ENCODE data around the gene ZNF385C. TPM values are rescaled to one million over a fixed set of nuclear protein-coding genes. Genes with fewer than 3 reads are reported as not detected.

Gene ZNF385C
- total and polyA plus RNA-seq, 3 donors from 2014 or later = 17.9 to 26.6 (median 21.4) TPM

DNA sequence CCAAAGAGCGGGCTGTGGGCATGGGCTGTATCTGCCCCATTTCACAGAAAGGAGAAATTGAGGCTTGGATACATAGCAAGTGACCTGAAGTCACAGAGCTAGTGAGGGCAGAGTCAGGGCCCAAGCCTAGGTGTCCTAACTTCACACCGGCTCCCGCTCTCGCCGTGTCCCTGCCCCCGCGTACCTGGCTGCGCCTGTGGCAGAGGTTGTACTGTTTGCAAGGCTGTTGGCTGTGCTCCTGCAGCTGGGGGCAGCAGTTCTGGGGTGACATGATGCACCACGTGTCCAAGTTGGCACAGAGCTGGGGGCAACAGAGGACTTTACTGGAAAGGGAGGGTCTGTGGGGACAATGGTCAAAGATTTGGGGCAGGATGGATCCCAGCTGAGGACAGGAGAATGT lies 10.8 kb upstream of the ZNF385C start:
- no peaks in the 10 kb centered on the region for H3K9me3 ChIP-seq
- TF ChIP-seq, protein P1, sequence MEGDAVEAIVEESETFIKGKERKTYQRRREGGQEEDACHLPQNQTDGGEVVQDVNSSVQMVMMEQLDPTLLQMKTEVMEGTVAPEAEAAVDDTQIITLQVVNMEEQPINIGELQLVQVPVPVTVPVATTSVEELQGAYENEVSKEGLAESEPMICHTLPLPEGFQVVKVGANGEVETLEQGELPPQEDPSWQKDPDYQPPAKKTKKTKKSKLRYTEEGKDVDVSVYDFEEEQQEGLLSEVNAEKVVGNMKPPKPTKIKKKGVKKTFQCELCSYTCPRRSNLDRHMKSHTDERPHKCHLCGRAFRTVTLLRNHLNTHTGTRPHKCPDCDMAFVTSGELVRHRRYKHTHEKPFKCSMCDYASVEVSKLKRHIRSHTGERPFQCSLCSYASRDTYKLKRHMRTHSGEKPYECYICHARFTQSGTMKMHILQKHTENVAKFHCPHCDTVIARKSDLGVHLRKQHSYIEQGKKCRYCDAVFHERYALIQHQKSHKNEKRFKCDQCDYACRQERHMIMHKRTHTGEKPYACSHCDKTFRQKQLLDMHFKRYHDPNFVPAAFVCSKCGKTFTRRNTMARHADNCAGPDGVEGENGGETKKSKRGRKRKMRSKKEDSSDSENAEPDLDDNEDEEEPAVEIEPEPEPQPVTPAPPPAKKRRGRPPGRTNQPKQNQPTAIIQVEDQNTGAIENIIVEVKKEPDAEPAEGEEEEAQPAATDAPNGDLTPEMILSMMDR (IDR thresholded peaks at IDR 0.05) = no peak
- no peak for TF ChIP-seq POLR2A (IDR thresholded peaks at IDR 0.05)
- intact Hi-C loops (cut with DNase I; ENCODE audit: low total_unique reads) = no loop called here
- 82 to 86% methylated on average over 8 to 9 of the region's 9 CpGs for WGBS, 2 donors
- no peak overlapping the region for H3K4me3 ChIP-seq
- H3K27me3 ChIP-seq = no peaks in the 10 kb centered on the region
- H3K36me3 ChIP-seq (ENCODE audit: low read depth, missing control alignments) = no peaks in the 10 kb centered on the region
- no peak for DNase-seq
- no peak overlapping the region for H3K27ac ChIP-seq
- H3K4me1 ChIP-seq = peaks cover 37% of the 10 kb centered on the region

DNA sequence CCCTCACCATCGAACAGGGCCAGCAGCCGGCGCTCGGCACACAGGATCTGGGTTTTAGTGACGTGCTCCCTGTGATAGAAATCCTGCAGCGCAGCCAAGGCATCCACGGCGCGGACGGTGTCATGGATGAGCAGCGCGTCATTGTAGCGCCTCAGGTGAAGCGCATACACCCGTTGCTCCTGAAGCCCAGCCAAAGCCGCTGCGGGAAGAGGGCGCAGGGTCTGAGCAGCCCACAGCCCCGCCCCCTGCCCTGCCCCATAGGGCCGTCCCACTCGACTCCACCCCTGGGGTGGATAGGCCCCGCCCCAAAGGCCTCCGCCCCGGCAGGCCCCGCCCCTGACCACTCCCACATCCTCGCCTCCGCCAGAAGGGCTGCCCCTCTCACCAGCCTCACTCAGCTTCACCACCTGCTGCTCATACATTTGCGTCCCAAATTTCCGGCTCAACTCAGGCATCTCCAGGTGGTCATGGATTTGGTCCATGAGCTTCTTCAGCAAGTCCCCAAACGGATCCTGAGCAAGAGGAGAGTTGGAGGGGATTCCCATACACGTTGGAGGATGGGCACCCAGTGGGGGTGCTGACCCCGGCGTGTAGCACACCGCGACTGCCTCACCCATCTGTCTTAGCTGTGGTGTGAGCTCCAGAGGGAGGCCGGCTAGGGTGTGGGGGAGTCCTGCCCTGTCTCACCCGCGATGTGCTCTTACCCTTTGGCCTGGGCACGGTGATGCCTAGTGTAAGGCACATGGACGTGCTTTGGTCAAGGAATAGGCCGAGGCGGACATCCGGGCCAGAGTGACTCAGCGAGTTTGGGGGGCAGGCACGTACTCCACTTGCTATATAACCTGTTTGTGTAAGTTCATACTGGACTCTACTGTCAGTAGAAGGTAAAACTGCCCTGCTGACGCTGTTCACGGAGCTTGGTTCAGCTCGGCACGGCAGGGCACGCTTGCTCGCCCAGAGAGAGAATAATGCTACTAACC lies 9.6 kb upstream of the ZNF385C start:
- intact Hi-C loops (cut with DNase I; ENCODE audit: low total_unique reads) = no loop called here
- H3K4me3 ChIP-seq = peak overlapping the region; percentile 24 to 30
- WGBS, 2 donors = 40 to 61% methylated on average over 20 to 43 of the region's 51 CpGs
- no peaks in the 10 kb centered on the region for H3K9me3 ChIP-seq
- no peak overlapping the region for H3K27ac ChIP-seq
- no peak for TF ChIP-seq POLR2A (IDR thresholded peaks at IDR 0.05)
- TF ChIP-seq, protein P1 (IDR thresholded peaks at IDR 0.05) = no peak
- H3K4me1 ChIP-seq = peaks cover 32% of the 10 kb centered on the region
- no peaks in the 10 kb centered on the region for H3K27me3 ChIP-seq
- no peaks in the 10 kb centered on the region for H3K36me3 ChIP-seq (ENCODE audit: low read depth, missing control alignments)
- peak; percentile 92 for DNase-seq

DNA sequence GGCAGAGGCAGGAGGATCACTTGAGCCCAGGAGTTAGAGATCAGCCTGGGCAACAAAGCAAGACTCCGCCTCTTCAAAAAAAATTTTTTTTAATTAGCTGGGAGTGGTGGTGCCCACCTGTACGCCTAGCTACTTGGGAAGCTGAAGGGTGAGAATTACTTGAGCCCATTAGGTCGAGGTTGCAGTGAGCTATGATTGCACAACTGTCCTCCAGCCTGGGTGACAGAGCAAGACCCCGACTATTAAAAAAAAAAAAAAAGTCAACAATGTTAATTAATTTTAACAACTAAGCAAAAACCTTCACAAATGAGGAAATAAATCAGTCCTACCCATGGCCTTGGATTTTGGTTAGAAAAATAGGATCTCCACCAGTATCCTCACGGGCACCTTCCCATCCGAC lies 8.9 kb upstream of the ZNF385C start:
- 51 to 68% methylated on average over 6 of the region's 6 CpGs for WGBS, 2 donors
- H3K36me3 ChIP-seq (ENCODE audit: low read depth, missing control alignments) = no peaks in the 10 kb centered on the region
- no peak overlapping the region for H3K27ac ChIP-seq
- peaks cover 29% of the 10 kb centered on the region for H3K4me1 ChIP-seq
- no peaks in the 10 kb centered on the region for H3K9me3 ChIP-seq
- H3K27me3 ChIP-seq = no peaks in the 10 kb centered on the region
- peak overlapping the region; percentile 24 to 30 for H3K4me3 ChIP-seq
- intact Hi-C loops (cut with DNase I; ENCODE audit: low total_unique reads) = no loop called here
- DNase-seq = no peak
- no peak for TF ChIP-seq POLR2A (IDR thresholded peaks at IDR 0.05)
- TF ChIP-seq, protein P1 (IDR thresholded peaks at IDR 0.05) = no peak

DNA sequence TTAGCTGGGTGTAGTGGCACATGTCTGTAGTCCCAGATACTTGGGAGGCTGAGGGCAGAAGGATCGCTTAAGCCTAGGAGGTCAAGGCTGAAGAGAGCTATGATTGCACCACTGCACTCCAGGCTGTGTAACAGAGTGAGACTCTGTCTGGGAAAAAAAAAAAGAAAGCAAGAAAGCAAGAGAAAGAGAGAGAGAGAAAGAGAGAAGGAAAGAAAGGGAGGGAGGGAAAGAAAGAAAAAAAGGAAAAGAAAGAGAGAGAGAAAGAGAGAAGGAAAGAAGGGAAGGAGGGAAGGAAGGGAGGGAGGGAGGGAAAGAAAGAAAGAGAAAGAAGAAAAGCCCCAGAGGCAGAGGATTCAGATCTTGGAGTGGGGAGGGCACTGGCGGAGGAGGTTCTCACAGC lies 7.7 kb upstream of the ZNF385C start:
- intact Hi-C loops (cut with DNase I; ENCODE audit: low total_unique reads) = no loop called here
- Histone ChIP-seq H3K27ac (no peak overlapping the region), H3K27me3 (no peaks in the 10 kb centered on the region), H3K9me3 (no peaks in the 10 kb centered on the region), H3K36me3 (ENCODE audit: low read depth, missing control alignments) (no peaks in the 10 kb centered on the region), H3K4me3 (no peak overlapping the region), H3K4me1 (peaks cover 19% of the 10 kb centered on the region)
- TF ChIP-seq POLR2A (IDR thresholded peaks at IDR 0.05) = no peak
- TF ChIP-seq, protein P1 (IDR thresholded peaks at IDR 0.05) = no peak
- no peak for DNase-seq
- WGBS, 2 donors = 70 to 84% methylated on average over 1 to 2 of the region's 2 CpGs

All from testis (tissue), 3 donors.